ENCODE measurements around the gene RRP9.

RRP9 gene

DNA sequence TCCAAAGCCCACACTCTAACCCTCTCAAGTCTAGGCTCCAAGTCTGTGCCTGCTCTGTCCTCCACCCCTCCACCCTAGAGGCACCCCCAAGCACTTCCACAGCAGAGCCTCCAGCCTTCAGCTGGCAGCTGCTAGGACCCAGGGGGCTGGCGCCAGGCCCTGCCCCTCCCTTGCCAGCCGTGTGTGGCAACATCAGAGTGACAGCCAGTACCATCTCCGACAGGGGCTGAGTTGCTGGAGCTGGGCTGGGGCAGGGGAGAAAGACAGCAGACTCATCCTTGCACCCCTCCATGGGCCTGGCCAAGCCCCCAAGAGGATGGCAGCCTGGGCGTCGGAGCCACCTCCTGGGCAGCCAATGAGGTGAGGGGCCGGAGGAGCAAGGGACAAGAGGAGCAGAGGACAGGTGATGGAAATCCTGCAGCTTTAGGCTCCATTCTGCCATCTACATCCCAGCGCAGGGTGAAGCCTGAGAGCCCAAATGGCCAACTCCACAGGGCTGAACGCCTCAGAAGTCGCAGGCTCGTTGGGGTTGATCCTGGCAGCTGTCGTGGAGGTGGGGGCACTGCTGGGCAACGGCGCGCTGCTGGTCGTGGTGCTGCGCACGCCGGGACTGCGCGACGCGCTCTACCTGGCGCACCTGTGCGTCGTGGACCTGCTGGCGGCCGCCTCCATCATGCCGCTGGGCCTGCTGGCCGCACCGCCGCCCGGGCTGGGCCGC, 13.6 kb upstream of the RRP9 start, which contains the start of gene GPR62:
TSS of gene GPR62 (plus strand) at position 207 of the 718 bp plus-strand sequence. CDS start at position 479, 272 bp downstream.
- DNase-seq, result no peak

DNA sequence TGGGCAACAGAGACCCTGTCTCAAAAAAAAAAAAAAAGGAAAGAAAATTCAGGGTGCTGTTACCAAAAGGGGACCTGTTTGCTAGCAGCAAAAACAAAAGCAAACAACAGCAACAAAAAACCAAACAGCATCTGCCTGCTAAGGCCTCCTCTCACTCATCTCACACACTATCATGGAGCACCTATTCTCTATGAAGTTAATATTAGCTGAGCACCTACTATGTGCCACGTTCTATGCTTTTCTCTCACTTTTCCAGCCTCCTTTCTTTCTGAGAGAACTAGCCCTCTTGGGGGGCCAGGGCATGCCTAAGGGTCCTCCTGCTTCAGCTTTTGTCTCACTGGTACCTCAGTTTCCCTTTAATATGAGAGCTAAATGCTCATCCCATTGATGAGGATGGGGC, 13.0 kb upstream of the RRP9 start:
- no peak for DNase-seq

DNA sequence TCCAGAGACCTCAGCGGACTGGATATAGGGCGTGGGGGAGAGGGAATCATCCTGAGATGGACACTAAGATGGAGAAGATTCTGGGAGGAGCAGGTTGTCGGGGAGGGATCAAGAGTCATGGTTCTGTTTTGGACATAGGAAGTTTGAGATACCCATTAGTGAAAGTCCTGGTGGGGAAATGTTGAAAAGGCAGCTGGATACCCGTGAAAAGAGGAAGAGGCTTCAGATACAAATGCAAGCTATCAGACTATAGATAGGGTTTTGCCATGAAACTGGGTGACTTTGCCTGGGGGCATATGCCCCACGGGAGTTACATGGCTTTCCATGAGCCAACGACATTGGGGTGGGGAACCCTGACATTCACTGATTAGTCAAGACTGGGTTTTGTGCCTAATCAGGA, 12.4 kb upstream of the RRP9 start:
- DNase-seq, result no peak

DNA sequence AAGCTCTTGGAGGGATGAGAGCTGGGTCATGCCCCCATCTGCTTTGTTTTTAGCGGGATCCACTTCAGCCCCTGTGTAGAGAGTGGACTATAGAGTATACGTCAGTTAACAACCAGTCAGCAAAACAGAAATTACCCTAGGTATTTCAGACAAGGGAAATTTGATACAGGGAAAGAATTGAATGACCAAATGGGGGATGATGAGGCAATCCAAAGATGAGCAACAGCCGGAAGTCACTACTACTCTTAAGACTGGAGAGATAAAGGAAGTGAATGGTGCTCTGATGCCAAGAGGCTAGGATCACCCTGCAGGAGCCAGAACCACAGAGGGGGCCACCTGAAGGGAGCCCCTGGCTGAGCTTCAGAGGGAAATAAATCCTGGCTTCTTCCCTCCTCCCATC, 11.7 kb upstream of the RRP9 start:
- DNase-seq, result no peak

DNA sequence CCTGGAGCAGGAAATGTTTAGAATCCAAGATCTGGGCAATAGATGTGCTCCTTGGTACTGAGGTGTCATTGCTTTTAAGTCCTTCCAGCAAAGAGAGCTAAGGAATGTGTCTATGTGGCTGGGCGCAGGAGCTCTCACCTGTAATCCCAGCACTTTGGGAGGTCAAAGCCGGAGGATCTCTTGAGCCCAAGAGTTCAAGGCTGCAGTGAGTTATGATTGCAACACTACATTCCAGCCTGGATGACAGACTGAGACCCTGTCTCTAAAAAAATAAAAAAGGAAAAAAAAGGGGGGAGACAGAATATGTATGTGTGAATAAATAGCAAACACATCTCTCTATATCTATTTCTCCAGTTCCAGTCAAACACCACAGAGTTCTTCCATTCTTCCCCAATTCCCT, 9.2 kb upstream of the RRP9 start:
- DNase-seq, result no peak

GRCh38 chr3:51949121-51949520, 7.4 kb upstream of the RRP9 start:
- DNase-seq, result no peak

- no peak for DNase-seq
Observed at GRCh38 chr3:51948016-51948580, 6.4 kb upstream of the RRP9 start.

DNA sequence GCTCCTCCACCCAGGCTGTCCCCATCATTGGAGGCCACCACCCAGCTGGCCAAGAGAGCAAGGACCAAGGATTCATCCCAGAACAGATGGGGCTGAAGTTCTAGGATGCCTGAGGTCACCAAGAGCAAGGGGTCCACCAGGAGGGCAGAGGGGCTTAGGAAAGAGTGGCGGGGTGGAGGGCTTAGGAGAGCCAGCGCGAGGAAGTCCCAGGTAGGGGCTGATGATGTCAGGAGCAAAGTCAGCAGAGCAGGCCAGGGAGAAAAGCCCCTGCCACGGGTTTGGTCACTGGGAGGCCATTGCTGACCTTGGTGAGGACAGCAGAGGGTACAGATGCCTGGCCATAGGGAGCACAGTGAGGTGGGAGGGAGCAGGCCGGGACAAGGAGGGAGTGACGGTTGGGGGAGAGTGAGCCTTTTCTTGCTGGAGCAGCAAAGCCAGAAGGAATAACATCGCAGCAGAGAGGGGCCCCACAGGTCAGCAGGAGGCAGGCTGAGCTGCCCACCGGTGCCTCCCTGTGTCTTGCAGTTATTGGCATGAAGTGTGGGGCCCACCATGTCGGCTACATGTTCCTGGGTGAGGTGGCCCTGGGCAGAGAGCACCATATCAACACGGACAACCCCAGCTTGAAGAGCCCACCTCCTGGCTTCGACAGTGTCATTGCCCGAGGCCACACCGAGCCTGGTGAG, 5.7 kb upstream of the RRP9 start:
- no peak for DNase-seq

DNA sequence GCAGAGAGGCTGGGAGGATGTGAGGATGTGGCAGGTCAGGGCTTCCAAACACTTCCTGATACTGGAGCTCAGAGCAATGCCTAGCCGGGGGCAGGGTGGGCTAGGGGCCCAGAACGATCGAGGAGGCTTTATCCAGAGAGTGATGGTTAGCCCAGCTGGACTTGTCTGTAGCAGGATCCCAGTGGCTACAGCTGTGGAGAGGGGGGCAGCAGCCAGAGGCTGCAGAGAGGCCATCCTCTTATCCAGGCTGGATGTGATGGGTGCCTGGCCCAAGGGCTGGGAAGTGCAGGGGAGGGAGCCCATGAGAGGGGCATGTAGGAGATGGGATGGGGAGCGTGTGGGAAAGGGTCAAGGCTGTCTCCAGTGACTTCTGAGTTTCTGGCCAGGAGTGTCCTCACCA, 5.1 kb upstream of the RRP9 start:
- DNase-seq, result no peak

DNA sequence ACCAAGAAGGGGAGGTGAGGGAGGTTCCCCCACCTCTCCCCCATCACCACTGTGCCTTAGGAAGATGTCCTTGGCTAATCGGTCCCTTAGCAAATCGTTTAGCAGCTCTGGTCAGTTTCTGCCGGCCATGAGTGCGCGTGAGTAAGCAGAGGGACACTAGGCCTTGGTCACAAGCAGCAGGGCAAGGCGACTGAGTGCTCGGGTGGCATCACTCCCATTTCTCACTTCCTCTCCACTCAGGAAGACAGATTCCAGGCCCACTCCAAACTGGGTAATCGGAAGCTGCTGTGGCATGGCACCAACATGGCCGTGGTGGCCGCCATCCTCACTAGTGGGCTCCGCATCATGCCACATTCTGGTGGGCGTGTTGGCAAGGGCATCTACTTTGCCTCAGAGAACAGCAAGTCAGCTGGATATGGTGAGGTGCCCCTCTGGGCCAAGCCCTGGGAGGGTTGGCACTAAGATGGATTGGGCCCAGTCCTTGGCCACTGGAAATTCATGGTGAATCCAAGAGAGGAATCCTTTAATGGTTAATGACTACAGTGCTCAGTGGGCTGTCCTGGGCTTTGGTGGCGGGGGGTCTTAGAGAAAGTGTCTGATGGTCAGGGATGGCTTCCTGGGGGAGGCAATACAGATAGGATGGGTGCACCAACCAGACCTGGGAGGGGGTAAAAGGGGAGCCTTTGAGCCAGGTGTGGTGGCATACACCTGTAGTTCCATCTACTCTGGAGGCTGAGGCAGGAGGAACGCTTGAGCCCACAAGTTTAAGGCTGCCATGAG, 4.4 kb upstream of the RRP9 start:
- DNase-seq, result no peak

- DNase-seq, result no peak
Observed at GRCh38 chr3:51945031-51945840, 3.5 kb upstream of the RRP9 start.

GRCh38 chr3:51944451-51945021, 2.8 kb upstream of the RRP9 start:
- no peak for DNase-seq

- DNase-seq, result no peak
Observed at GRCh38 chr3:51943451-51944391, 2.0 kb upstream of the RRP9 start.

GRCh38 chr3:51942603-51943450, 1.1 kb upstream of the RRP9 start:
- no peak for DNase-seq

DNA sequence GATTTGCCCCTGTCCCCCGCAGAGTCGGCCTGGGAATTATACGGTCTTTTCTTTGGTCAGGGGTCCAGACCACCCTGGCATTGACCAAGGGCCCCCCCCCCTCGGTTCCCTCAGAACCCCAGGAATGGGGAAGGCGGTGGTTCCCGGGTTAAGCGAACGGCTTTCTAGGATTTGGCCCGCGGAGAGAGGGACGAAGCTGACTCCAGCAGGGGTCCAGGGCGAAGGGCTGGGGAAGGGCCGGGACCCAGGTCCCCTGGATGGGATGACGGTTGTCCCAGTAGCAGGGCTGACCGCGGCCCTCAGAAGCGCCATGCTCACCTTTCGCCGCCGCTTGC, 274 bp downstream of the RRP9 start:
- no peak for DNase-seq

DNA sequence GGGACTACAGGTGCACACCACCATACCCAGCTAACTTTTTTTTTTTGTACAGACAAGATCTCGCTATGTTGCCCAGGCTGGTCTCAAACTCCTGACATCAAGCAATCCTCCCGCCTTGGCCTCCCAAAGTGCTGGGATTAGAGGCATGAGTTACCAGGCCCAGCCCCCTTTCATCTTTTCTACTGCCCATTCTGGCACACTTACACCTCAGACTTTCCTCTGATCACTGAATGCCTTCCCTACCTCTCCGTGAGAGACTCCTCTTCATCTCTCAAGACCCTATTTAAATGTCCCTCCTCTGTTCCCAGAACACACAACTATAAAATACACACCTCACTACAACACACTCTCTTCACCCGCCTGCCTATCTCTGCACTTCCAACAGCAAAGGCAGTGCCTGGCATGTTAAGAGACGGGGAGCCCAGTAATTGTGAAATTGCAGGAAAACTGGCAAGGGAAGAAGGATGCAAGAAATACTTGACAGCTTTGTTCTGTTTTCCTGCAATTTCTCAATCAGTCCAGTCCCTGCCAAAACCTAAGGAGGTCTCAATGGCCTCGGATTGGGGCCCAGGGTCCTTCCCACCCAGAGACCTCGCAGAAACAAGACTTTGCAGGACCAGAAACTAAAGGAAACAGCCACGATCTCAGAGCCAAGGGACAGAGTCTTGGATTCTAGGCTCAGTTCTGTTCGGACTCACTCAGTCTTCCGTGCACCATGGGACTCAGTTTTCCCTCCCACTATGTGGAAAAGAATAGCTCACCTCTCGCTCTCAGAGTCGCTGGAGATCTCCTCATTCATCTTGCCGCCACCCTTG, 849 bp downstream of the RRP9 start:
- DNase-seq, result no peak

GRCh38 chr3:51938780-51939425, 2.8 kb downstream of the RRP9 start:
- DNase-seq, result no peak

DNA sequence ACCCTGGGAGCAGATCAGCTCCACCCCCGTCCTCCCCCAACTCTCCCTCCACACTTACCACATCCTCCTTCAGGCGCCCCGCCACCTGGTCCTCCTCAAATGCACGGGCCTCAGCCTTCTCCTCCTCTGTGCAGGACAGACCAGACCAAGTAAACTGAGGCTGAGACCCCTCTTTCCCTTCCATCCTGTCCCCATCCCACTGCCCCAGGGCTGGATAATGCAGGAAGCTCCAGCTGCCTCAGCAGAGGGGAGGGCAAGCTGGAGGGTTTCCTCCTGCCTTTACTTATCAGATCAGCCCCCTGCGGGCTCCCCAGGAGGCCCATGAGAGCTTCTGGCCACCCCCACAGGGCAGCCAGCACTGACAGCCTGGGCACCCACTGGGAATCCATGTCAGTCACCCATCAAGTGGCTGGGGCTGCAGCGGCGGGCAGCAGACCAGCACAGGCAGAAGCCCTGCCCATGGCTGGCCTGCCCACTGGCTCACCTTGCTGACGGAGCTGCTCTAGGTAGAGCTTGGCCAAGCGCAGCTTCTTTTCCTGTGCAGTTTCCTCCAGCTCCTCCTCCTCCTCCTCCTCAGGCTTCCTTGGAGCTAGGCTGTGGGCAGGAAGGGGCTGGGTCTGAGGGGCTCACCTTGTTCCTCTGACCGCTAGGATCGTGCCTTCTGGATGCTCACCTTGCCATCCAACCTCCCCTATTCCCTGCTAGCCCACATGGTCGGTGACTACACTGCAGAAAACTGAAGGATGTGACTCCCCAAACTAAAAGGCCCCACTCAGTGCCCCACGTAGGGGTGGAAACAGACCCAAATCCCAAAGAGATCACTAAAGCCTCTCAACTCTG, 3.9 kb downstream of the RRP9 start:
- DNase-seq, result no peak
